ENCODE results near the gene ARHGAP9.

Gene ARHGAP9

GRCh38 chr12:57491393-57492280, 12.0 kb upstream of the ARHGAP9 start:
- DNase-seq = no peak

GRCh38 chr12:57490126-57490525, 10.5 kb upstream of the ARHGAP9 start:
- no peak for DNase-seq

- no peak for DNase-seq
Measured at GRCh38 chr12:57489157-57489641, 9.5 kb upstream of the ARHGAP9 start.

- no peak for DNase-seq
Measured at GRCh38 chr12:57488402-57489156, 8.9 kb upstream of the ARHGAP9 start.

- DNase-seq = peak; percentile 93
Measured at GRCh38 chr12:57487597-57488401, 8.1 kb upstream of the ARHGAP9 start, which contains the start of gene MARS1. MARS1 (plus strand) TSS chr12:57488068; CDS start chr12:57488091, 23 bp downstream.

GRCh38 chr12:57487055-57487596, 7.5 kb upstream of the ARHGAP9 start:
- no peak for DNase-seq

- DNase-seq = no peak
Measured at GRCh38 chr12:57485695-57486094, 6.0 kb upstream of the ARHGAP9 start.

GRCh38 chr12:57483466-57483865, 3.8 kb upstream of the ARHGAP9 start:
- no peak for DNase-seq

GRCh38 chr12:57481671-57482070, 2.0 kb upstream of the ARHGAP9 start:
- no peak for DNase-seq

- DNase-seq = no peak
Measured at GRCh38 chr12:57479043-57479375, 657 bp downstream of the ARHGAP9 start.

GRCh38 chr12:57477710-57478681, 1.7 kb downstream of the ARHGAP9 start:
- DNase-seq = peak; percentile 71

GRCh38 chr12:57476993-57477709, 2.5 kb downstream of the ARHGAP9 start:
- peak; percentile 27 for DNase-seq

GRCh38 chr12:57476162-57476992, 3.3 kb downstream of the ARHGAP9 start:
- DNase-seq = peak; percentile 76

GRCh38 chr12:57475271-57476161, 4.2 kb downstream of the ARHGAP9 start:
- no peak for DNase-seq

GRCh38 chr12:57474862-57475261, 4.8 kb downstream of the ARHGAP9 start:
- no peak for DNase-seq

GRCh38 chr12:57474430-57474829, 5.2 kb downstream of the ARHGAP9 start:
- no peak for DNase-seq

- no peak for DNase-seq
Measured at GRCh38 chr12:57473886-57474285, 5.8 kb downstream of the ARHGAP9 start.

- no peak for DNase-seq
Measured at GRCh38 chr12:57473392-57473791, 6.3 kb downstream of the ARHGAP9 start.

- no peak for DNase-seq
Measured at GRCh38 chr12:57472391-57472790, 7.3 kb downstream of the ARHGAP9 start.
